Skin of body (tissue), 2 donors: ENCODE measurements around the gene HARBI1. TPM values are rescaled to one million over a fixed set of nuclear protein-coding genes. Genes with fewer than 3 reads are reported as not detected.

Experiments
- DNase-seq: peaks from one replicate; lab custom pipeline; 2025; lab: John Stamatoyannopoulos, UW
- total RNA-seq: library from RNA; depleted of rRNA; stranded (reverse); fragments of >200 nt; gene quantifications from one replicate; pipeline ENCODE4 v1.2.3, GENCODE V29; 2014

Gene HARBI1
- total RNA-seq, 1 donor from 2014 or later: 2.4 TPM

GRCh38 chr11:46554213-46555147 lies 62.5 kb downstream of the HARBI1 start:
- DNase-seq: no peak

GRCh38 chr11:46553814-46554212 lies 63.2 kb downstream of the HARBI1 start:
- no peak for DNase-seq

Other genes with a start within 250 kb of the HARBI1 start
- 70.1 TPM for gene MDK, start 235.6 kb downstream of the HARBI1 start, total RNA-seq
- not detected for gene CHRM4, start 225.5 kb downstream of the HARBI1 start, total RNA-seq
- gene AMBRA1, start 23.2 kb downstream of the HARBI1 start, total RNA-seq: 19.8 TPM
- 57.4 TPM for gene ATG13, start 326 bp upstream of the HARBI1 start, total RNA-seq
- 28.5 TPM for gene ARHGAP1, start 83.4 kb upstream of the HARBI1 start, total RNA-seq
- 2.5 TPM for gene ZNF408, start 83.8 kb upstream of the HARBI1 start, total RNA-seq
- gene F2, start 102.0 kb upstream of the HARBI1 start, total RNA-seq: not detected
- 73.4 TPM for gene CKAP5, start 229.1 kb upstream of the HARBI1 start, total RNA-seq